HCT116 (cell line): ENCODE results near the gene RPN1. TPM values are rescaled to one million over a fixed set of nuclear protein-coding genes. Genes with fewer than 3 reads are reported as not detected.

Source experiments
- ATAC-seq: fragments of 200-7000 bp; cut with Tn5 transposase; 2 replicates; pipeline ENCODE4 v1.9.1; 2020; ENCODE audit warnings: mild to moderate bottlenecking, moderate library complexity
- BruUV-seq: library from RNA; stranded (reverse); fragments of 400-500 nt; replicated peaks from 2 replicates; lab custom pipeline; 2021; lab: Mats Ljungman, UMichigan
- CTCF ChIA-PET: fragments of 300-600 bp; sonication (Branson Sonifier 250); formaldehyde crosslinking; loops from one replicate; lab custom pipeline; 2021; ENCODE audit warnings: antibody characterized with exemption; lab: Charles Lee
- POLR2A ChIA-PET: fragments of 300-600, 350-600 bp; sonication (Branson Sonifier 250); formaldehyde crosslinking; loops from one replicate; lab custom pipeline; 2021; ENCODE audit warnings: antibody characterized with exemption; lab: Charles Lee
- RAD21 ChIA-PET, 2 experiments: fragments of 300-600 bp; sonication (Branson Sonifier 250); formaldehyde crosslinking; loops; one replicate each; lab custom pipeline; 2023; ENCODE audit warnings: low total read pairs in 2 of 2; ENCODE audit not compliant: uncharacterized antibody in 2 of 2, unreplicated experiment in 2 of 2, low non-redundant PET in 1 of 2; lab: Charles Lee
- DNase-seq: peaks from one replicate; pipeline ENCODE4 v3.0.0-alpha.2; 2010; ENCODE audit warnings: low read depth, low spot score
- H2AFZ ChIP-seq: fragments of 200-600 bp; shearing (Covaris generic), sonication (generic); 2 replicates; pipeline ENCODE4 v1.6.1; 2017; ENCODE audit warnings: low read depth, mixed run types, mixed read lengths, antibody characterized with exemption, low read length; ENCODE audit not compliant: poor library complexity, severe bottlenecking
- H3K27ac ChIP-seq: 2 replicates; pipeline ENCODE4 v1.5.1; 2012; ENCODE audit warnings: low read depth, low read length
- H3K27me3 ChIP-seq: fragments of 200-600 bp; sonication (generic); 2 replicates; pipeline ENCODE4 v1.6.1; 2016; ENCODE audit warnings: mixed run types, low read length, mixed read lengths; ENCODE audit not compliant: insufficient read depth
- H3K36me3 ChIP-seq, 2 experiments: fragments of 200-500 bp in 1 of 2; fragments of 200-600 bp in 1 of 2; sonication (Bioruptor generic) in 1 of 2; sonication (generic) in 1 of 2; 2 replicates each; pipeline versions ENCODE4 v1.5.1 to v1.6.1; 2014 to 2016; ENCODE audit warnings: low read length in 2 of 2, inconsistent platforms in 1 of 2, mixed read lengths in 1 of 2, mixed run types in 1 of 2; ENCODE audit not compliant: insufficient read depth in 2 of 2, control insufficient read depth in 1 of 2
- H3K4me1 ChIP-seq, 2 experiments: fragments of 200-600 bp in 1 of 2; sonication (generic) in 1 of 2; 2 replicates each; pipeline versions ENCODE4 v1.5.1 to v1.6.1; 2012 to 2017; ENCODE audit warnings: low read length in 2 of 2, inconsistent platforms in 1 of 2, mild to moderate bottlenecking in 1 of 2, mixed read lengths in 1 of 2, mixed run types in 1 of 2, moderate library complexity in 1 of 2; ENCODE audit not compliant: insufficient read depth in 2 of 2, control insufficient read depth in 1 of 2
- H3K4me2 ChIP-seq: fragments of 200-600 bp; sonication (generic); 2 replicates; pipeline ENCODE4 v1.6.1; 2017; ENCODE audit warnings: mixed run types, low read length, mixed read lengths
- H3K4me3 ChIP-seq, 2 experiments: fragments of 200-600 bp in 1 of 2; sonication (generic) in 1 of 2; replicated peaks in 1 of 2; 2 replicates each; pipeline ENCODE4 v1.5.1; 2011 to 2016; ENCODE audit warnings: low read length in 2 of 2, control low read depth in 1 of 2, low read depth in 1 of 2, mild to moderate bottlenecking in 1 of 2, mixed read lengths in 1 of 2, mixed run types in 1 of 2
- H3K79me2 ChIP-seq: fragments of 200-600 bp; sonication (generic); 2 replicates; pipeline ENCODE4 v1.6.1; 2017; ENCODE audit warnings: mild to moderate bottlenecking, mixed run types, low read length, moderate library complexity, mixed read lengths; ENCODE audit not compliant: insufficient read depth
- H3K9ac ChIP-seq: fragments of 200-600 bp; sonication (generic); 2 replicates; pipeline ENCODE4 v1.6.1; 2016; ENCODE audit warnings: low read length, mixed read lengths
- H3K9me2 ChIP-seq: fragments of 200-600 bp; sonication (generic), shearing (Covaris generic); 2 replicates; pipeline ENCODE4 v1.6.1; 2017; ENCODE audit warnings: mixed run types, mild to moderate bottlenecking, moderate library complexity; ENCODE audit not compliant: insufficient read depth
- H3K9me3 ChIP-seq, 2 experiments: fragments of 200-500 bp in 1 of 2; fragments of 200-600 bp in 1 of 2; sonication (Bioruptor generic) in 1 of 2; sonication (generic) in 1 of 2; 2 replicates each; pipeline ENCODE4 v1.6.1; 2014 to 2017; ENCODE audit warnings: low read length in 2 of 2, mixed read lengths in 2 of 2, inconsistent platforms in 1 of 2, low read depth in 1 of 2, mild to moderate bottlenecking in 1 of 2, mixed run types in 1 of 2, moderate library complexity in 1 of 2; ENCODE audit not compliant: control insufficient read depth in 1 of 2, insufficient read depth in 1 of 2
- H4K20me1 ChIP-seq: fragments of 200-600 bp; sonication (generic), shearing (Covaris generic); 2 replicates; pipeline ENCODE4 v1.6.1; 2017; ENCODE audit warnings: mixed run types, mild to moderate bottlenecking, moderate library complexity; ENCODE audit not compliant: insufficient read depth
- CEBPB ChIP-seq: IDR thresholded peaks from 2 replicates; pipeline ENCODE4 v1.6.1; 2012; ENCODE audit warnings: low read depth
- JUND ChIP-seq: IDR thresholded peaks from 2 replicates; pipeline ENCODE4 v1.6.1; 2012
- MAX ChIP-seq: IDR thresholded peaks from 2 replicates; pipeline ENCODE4 v1.6.1; 2012
- REST ChIP-seq: IDR thresholded peaks from 2 replicates; pipeline ENCODE4 v1.6.1; 2012; ENCODE audit warnings: low read depth
- SIN3A ChIP-seq: IDR thresholded peaks from 2 replicates; pipeline ENCODE4 v1.6.1; 2012; ENCODE audit warnings: low read depth
- ZFX ChIP-seq: fragments of 450-650 bp; IDR thresholded peaks from 2 replicates; pipeline ENCODE4 v1.6.1; 2017
- intact Hi-C: fragments of 100-400 bp; cut with micrococcal nuclease; formaldehyde crosslinking; loops from 2 replicates; pipeline ENCODE4 v1.10.0; 2022
- total RNA-seq: library from RNA; stranded (reverse); gene quantifications from one replicate; pipeline ENCODE4 v1.2.1, GENCODE V29; 2021; ENCODE audit not compliant: unreplicated experiment

Gene RPN1
- total RNA-seq, 1 experiment from 2014 or later = 218 TPM

GRCh38 chr3:128697341-128697740 is 46.7 kb upstream of the RPN1 start:
- no TSS peak for BruUV-seq
- no peak overlapping the region for H3K27ac ChIP-seq
- no peak overlapping the region for H2AFZ ChIP-seq
- no peaks in the 10 kb centered on the region for H3K9me3 ChIP-seq
- no peaks in the 10 kb centered on the region for H3K79me2 ChIP-seq
- no peaks in the 10 kb centered on the region for H4K20me1 ChIP-seq
- ChIA-PET RAD21 (no interaction called here), POLR2A (interaction anchor here (0.7 to 1.1 kb wide), 2 partner anchors 17 to 24 kb away, joined by 3 read pairs; no protein-coding TSS in a partner anchor), CTCF (interaction anchor here (1.9 kb wide), 1 partner anchor 17 kb away, joined by 6 read pairs; no protein-coding TSS in a partner anchor)
- H3K9me2 ChIP-seq = no peaks in the 10 kb centered on the region
- intact Hi-C loops = no loop called here
- no peak for TF ChIP-seq CEBPB
- TF ChIP-seq JUND = no peak
- TF ChIP-seq SIN3A = no peak
- H3K4me2 ChIP-seq = no peak overlapping the region
- ATAC-seq = no peak
- no peaks in the 10 kb centered on the region for H3K36me3 ChIP-seq
- no peak for DNase-seq
- H3K4me1 ChIP-seq = peaks cover 0 to 10% of the 10 kb centered on the region in 2 experiments; a peak in 2 of 4 replicates
- no peak overlapping the region for H3K4me3 ChIP-seq
- no peak overlapping the region for H3K9ac ChIP-seq
- H3K27me3 ChIP-seq = no peaks in the 10 kb centered on the region

- Histone ChIP-seq H3K36me3 (no peaks in the 10 kb centered on the region), H3K4me3 (no peak overlapping the region), H3K27ac (no peak overlapping the region), H3K4me1 (peaks cover 0 to 4% of the 10 kb centered on the region in 2 experiments; a peak in 2 of 4 replicates)
- TF ChIP-seq ZFX = no peak
- TF ChIP-seq MAX = no peak
- TF ChIP-seq REST = no peak
- TF ChIP-seq, all 23 proteins: peak for 0
- ChIA-PET POLR2A (no interaction called here), CTCF (interaction anchor here (1.8 kb wide), 1 partner anchor 13 kb away, joined by 6 read pairs; no protein-coding TSS in a partner anchor), RAD21 (no interaction called here)
- no TSS peak for BruUV-seq
- Histone ChIP-seq H3K79me2 (no peaks in the 10 kb centered on the region), H3K27me3 (no peaks in the 10 kb centered on the region), H2AFZ (no peak overlapping the region), H3K9ac (no peak overlapping the region), H4K20me1 (no peaks in the 10 kb centered on the region), H3K9me3 (no peaks in the 10 kb centered on the region), H3K4me2 (no peak overlapping the region), H3K9me2 (no peaks in the 10 kb centered on the region)
- no peak for ATAC-seq
- intact Hi-C loops = no loop called here
- no peak for DNase-seq
Measured at GRCh38 chr3:128693696-128694095, 43.1 kb upstream of the RPN1 start.
